Activated T-cell treated with anti-CD3 and anti-CD28 coated beads, Interleukin-2, amount 50 U/mL, for 4 hours (primary cell): ENCODE results near the gene SLC17A6. TPM values are rescaled to one million over a fixed set of nuclear protein-coding genes. Genes with fewer than 3 reads are reported as not detected.

Experiments
- ATAC-seq, 2 donors: fragments of 200-7000 bp; cut with Tn5 transposase; one replicate each; pipeline ENCODE4 v1.10.0; 2021
- DNase-seq: peaks from one replicate; pipeline ENCODE4 v3.0.0-alpha.2; 2020
- H3K27me3 Mint-ChIP-seq: one replicate; pipeline ENCODE4 v1.8.0; 2021; ENCODE audit warnings: low read depth, mixed read lengths
- H3K36me3 Mint-ChIP-seq: one replicate; pipeline ENCODE4 v1.8.0; 2022; ENCODE audit warnings: mixed read lengths; ENCODE audit not compliant: insufficient read depth
- H3K4me1 Mint-ChIP-seq: one replicate; pipeline ENCODE4 v1.8.0; 2021; ENCODE audit warnings: low read depth, mixed read lengths
- H3K4me3 Mint-ChIP-seq: one replicate; pipeline ENCODE4 v1.8.0; 2021; ENCODE audit warnings: mild to moderate bottlenecking, moderate library complexity, mixed read lengths
- H3K9me3 Mint-ChIP-seq: one replicate; pipeline ENCODE4 v1.8.0; 2021; ENCODE audit warnings: mixed read lengths
- total RNA-seq, 3 donors: library from RNA; stranded (reverse); gene quantifications; one replicate each; pipeline ENCODE4 v1.2.1, GENCODE V29; 2021

Gene SLC17A6
- total RNA-seq = not detected

- Mint-ChIP-seq H3K36me3 (no peaks in the 10 kb centered on the region), H3K4me3 (no peak within 1 kb of the TSS), H3K4me1 (peaks cover 6% of the 10 kb centered on the region), H3K27me3 (peaks cover 58% of the 10 kb centered on the region), H3K9me3 (peaks cover 5% of the 10 kb centered on the region)
- ATAC-seq = no peak
- no peak for DNase-seq
These were observed at the start of gene SLC17A6 for GRCh38 chr11:22337596-22338485. Gene SLC17A6 (plus strand): TSS chr11:22338381. CDS start chr11:22338534, 153 bp downstream.

GRCh38 chr11:22302368-22302767, 35.8 kb upstream of the SLC17A6 start:
- H3K36me3 Mint-ChIP-seq = no peaks in the 10 kb centered on the region
- H3K9me3 Mint-ChIP-seq = no peaks in the 10 kb centered on the region
- H3K27me3 Mint-ChIP-seq = peaks cover 13% of the 10 kb centered on the region
- H3K4me3 Mint-ChIP-seq = no peak overlapping the region
- no peak for ATAC-seq
- H3K4me1 Mint-ChIP-seq = no peaks in the 10 kb centered on the region
- DNase-seq = no peak

- DNase-seq (no peak), ATAC-seq (no peak)
- Mint-ChIP-seq H3K4me1 (no peaks in the 10 kb centered on the region), H3K36me3 (no peaks in the 10 kb centered on the region), H3K4me3 (no peak overlapping the region), H3K27me3 (peaks cover 13% of the 10 kb centered on the region), H3K9me3 (no peaks in the 10 kb centered on the region)
These were observed 33.7 kb upstream of the SLC17A6 start for GRCh38 chr11:22304337-22304961.

GRCh38 chr11:22317656-22318055, 20.5 kb upstream of the SLC17A6 start:
- no peaks in the 10 kb centered on the region for H3K4me1 Mint-ChIP-seq
- no peaks in the 10 kb centered on the region for H3K9me3 Mint-ChIP-seq
- H3K27me3 Mint-ChIP-seq = peaks cover 2% of the 10 kb centered on the region
- H3K4me3 Mint-ChIP-seq = no peak overlapping the region
- H3K36me3 Mint-ChIP-seq = no peaks in the 10 kb centered on the region
- no peak for ATAC-seq
- DNase-seq = no peak

- H3K36me3 Mint-ChIP-seq = no peaks in the 10 kb centered on the region
- no peak overlapping the region for H3K4me3 Mint-ChIP-seq
- ATAC-seq (no peak), DNase-seq (no peak)
- peaks cover 14% of the 10 kb centered on the region for H3K27me3 Mint-ChIP-seq
- H3K9me3 Mint-ChIP-seq = no peaks in the 10 kb centered on the region
- H3K4me1 Mint-ChIP-seq = no peaks in the 10 kb centered on the region
These were observed 6.4 kb upstream of the SLC17A6 start for GRCh38 chr11:22331771-22332170.

GRCh38 chr11:22336587-22336986, 1.6 kb upstream of the SLC17A6 start:
- ATAC-seq (no peak), DNase-seq (no peak)
- Mint-ChIP-seq H3K9me3 (peaks cover 5% of the 10 kb centered on the region), H3K4me3 (no peak overlapping the region), H3K4me1 (peaks cover 6% of the 10 kb centered on the region), H3K27me3 (peaks cover 46% of the 10 kb centered on the region), H3K36me3 (no peaks in the 10 kb centered on the region)

- Mint-ChIP-seq H3K4me3 (no peak overlapping the region), H3K9me3 (peaks cover 5% of the 10 kb centered on the region), H3K4me1 (peaks cover 6% of the 10 kb centered on the region), H3K27me3 (peaks cover 75% of the 10 kb centered on the region), H3K36me3 (no peaks in the 10 kb centered on the region)
- ATAC-seq = no peak
- no peak for DNase-seq
These were observed 1.4 kb downstream of the SLC17A6 start for GRCh38 chr11:22339611-22340010.

- Mint-ChIP-seq H3K27me3 (peaks cover 78% of the 10 kb centered on the region), H3K4me1 (peaks cover 6% of the 10 kb centered on the region), H3K9me3 (peaks cover 5% of the 10 kb centered on the region), H3K36me3 (no peaks in the 10 kb centered on the region), H3K4me3 (no peak overlapping the region)
- no peak for ATAC-seq
- no peak for DNase-seq
These were observed 2.1 kb downstream of the SLC17A6 start for GRCh38 chr11:22340235-22340634.

GRCh38 chr11:22340701-22341587, 2.8 kb downstream of the SLC17A6 start:
- ATAC-seq = no peak
- peaks cover 74% of the 10 kb centered on the region for H3K27me3 Mint-ChIP-seq
- no peaks in the 10 kb centered on the region for H3K36me3 Mint-ChIP-seq
- no peak for DNase-seq
- no peak overlapping the region for H3K4me3 Mint-ChIP-seq
- H3K9me3 Mint-ChIP-seq = peaks cover 5% of the 10 kb centered on the region
- H3K4me1 Mint-ChIP-seq = peaks cover 6% of the 10 kb centered on the region

- H3K9me3 Mint-ChIP-seq = peaks cover 5% of the 10 kb centered on the region
- no peak for DNase-seq
- ATAC-seq = peak in 1 of 2 donors; percentile 37
- H3K4me3 Mint-ChIP-seq = no peak overlapping the region
- no peaks in the 10 kb centered on the region for H3K36me3 Mint-ChIP-seq
- peaks cover 78% of the 10 kb centered on the region for H3K27me3 Mint-ChIP-seq
- H3K4me1 Mint-ChIP-seq = peaks cover 6% of the 10 kb centered on the region
These were observed 3.4 kb downstream of the SLC17A6 start for GRCh38 chr11:22341588-22341931.

GRCh38 chr11:22342211-22343031, 4.2 kb downstream of the SLC17A6 start:
- Mint-ChIP-seq H3K36me3 (no peaks in the 10 kb centered on the region), H3K4me3 (no peak overlapping the region), H3K9me3 (peaks cover 5% of the 10 kb centered on the region), H3K27me3 (peaks cover 74% of the 10 kb centered on the region), H3K4me1 (peaks cover 6% of the 10 kb centered on the region)
- no peak for DNase-seq
- no peak for ATAC-seq

- DNase-seq = no peak
- peaks cover 69% of the 10 kb centered on the region for H3K27me3 Mint-ChIP-seq
- ATAC-seq = no peak
- no peak overlapping the region for H3K4me3 Mint-ChIP-seq
- H3K4me1 Mint-ChIP-seq = peaks cover 6% of the 10 kb centered on the region
- no peaks in the 10 kb centered on the region for H3K36me3 Mint-ChIP-seq
- H3K9me3 Mint-ChIP-seq = peaks cover 5% of the 10 kb centered on the region
These were observed 4.8 kb downstream of the SLC17A6 start for GRCh38 chr11:22343032-22343324.

GRCh38 chr11:22343371-22344032, 5.3 kb downstream of the SLC17A6 start:
- H3K4me3 Mint-ChIP-seq = no peak overlapping the region
- H3K36me3 Mint-ChIP-seq = no peaks in the 10 kb centered on the region
- peaks cover 5% of the 10 kb centered on the region for H3K9me3 Mint-ChIP-seq
- DNase-seq (no peak), ATAC-seq (no peak)
- H3K27me3 Mint-ChIP-seq = peaks cover 68% of the 10 kb centered on the region
- peaks cover 6% of the 10 kb centered on the region for H3K4me1 Mint-ChIP-seq
